Activated naive CD8-positive, alpha-beta T cell treated with anti-CD3 and anti-CD28 coated beads, Interleukin-2, amount 50 U/mL, for 24 hours (primary cell): ENCODE data around the gene SCNN1A.
"Not testable (repeated sequence)": the region's sequence is repeated elsewhere in the genome, so short reads cannot be mapped to it uniquely, and the experiment has no call there.

Source experiments
- ATAC-seq: fragments of 150-1000 bp; cut with Tn5 transposase; one replicate; pipeline ENCODE4 v1.10.0; 2021
- DNase-seq: peaks from one replicate; pipeline ENCODE4 v3.0.0; 2021
- H3K27ac Mint-ChIP-seq: one replicate; pipeline ENCODE4 v1.8.0; 2021; ENCODE audit warnings: mild to moderate bottlenecking, mixed read lengths
- H3K27me3 Mint-ChIP-seq: one replicate; pipeline ENCODE4 v1.8.0; 2021; ENCODE audit warnings: mixed read lengths
- H3K36me3 Mint-ChIP-seq: one replicate; pipeline ENCODE4 v1.8.0; 2021; ENCODE audit warnings: low read depth, mixed read lengths
- H3K4me1 Mint-ChIP-seq: one replicate; pipeline ENCODE4 v1.8.0; 2021; ENCODE audit warnings: mixed read lengths
- H3K4me3 Mint-ChIP-seq: one replicate; pipeline ENCODE4 v1.8.0; 2021; ENCODE audit warnings: mild to moderate bottlenecking, moderate library complexity, mixed read lengths
- H3K9me3 Mint-ChIP-seq: one replicate; pipeline ENCODE4 v1.8.0; 2021; ENCODE audit warnings: mixed read lengths

Gene SCNN1A

DNA sequence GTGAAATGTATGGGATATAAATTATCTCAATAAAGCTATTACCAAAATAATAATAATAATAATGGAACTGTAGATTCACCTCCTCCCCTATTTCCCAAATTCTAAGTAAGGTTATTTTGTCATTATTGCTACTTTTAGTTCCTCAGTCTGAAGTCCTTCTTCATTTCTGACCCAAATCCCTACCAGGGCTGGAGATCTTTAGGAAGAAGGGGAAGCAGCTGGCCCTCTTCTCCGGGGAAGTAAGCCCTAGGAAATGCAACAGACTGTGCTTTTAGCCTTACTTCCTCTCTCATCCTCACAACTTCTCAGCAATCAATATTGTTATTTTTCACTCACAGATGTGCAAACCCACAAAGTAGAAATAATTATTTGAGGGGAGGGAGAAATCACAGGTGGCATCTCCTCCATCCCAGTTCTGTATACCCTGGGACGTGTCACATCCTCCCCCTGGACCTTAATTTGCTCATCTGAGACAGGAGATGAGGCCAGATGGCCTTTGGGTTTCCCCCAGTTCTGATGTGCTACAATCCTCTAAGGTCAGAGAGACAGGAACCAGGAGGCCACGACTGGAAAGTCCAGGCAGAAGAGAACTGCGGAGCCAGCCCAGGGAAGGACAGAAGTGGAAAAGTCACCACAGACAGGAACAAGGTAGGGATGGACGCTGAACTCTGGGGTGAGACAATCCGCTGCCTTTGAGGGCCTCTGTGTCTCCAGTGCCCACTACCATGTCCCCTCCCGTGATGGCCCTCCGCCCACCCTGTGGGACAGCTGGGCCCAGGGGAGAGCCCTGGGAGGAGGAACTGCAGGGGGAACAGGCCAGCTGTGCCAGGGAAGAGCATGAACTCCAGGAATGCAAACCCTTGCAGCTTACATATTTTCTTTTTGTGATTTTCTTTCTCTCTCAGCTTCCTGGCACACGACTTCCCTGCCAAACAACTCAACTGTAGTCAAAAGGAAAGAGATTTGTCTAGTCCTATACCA lies 22.9 kb downstream of the SCNN1A start:
- peaks cover 8% of the 10 kb centered on the region for H3K4me1 Mint-ChIP-seq
- ATAC-seq: no peak

DNA sequence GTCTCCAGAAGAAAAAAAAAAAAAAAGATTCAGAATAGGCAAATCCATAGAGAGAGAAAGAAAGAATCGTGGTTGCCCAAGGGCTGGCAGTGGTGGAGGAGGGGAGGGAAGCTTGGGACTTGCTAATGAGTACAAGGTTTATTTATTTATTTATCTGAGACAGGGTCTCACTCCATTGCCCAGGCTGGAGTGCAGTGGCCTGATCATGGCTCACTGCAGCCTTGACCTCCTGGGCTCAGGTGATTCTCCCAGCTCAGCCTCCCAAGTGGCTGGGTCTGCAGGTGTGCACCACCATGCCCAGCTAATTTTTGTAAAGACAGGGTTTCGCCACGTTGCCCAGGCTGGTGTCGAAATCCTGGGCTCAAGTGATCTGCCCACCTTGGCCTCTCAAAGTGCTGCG lies 23.7 kb downstream of the SCNN1A start:
- Mint-ChIP-seq H3K9me3 (no peaks in the 10 kb centered on the region), H3K4me3 (no peak overlapping the region), H3K27me3 (no peaks in the 10 kb centered on the region), H3K4me1 (peaks cover 17% of the 10 kb centered on the region), H3K27ac (no peak overlapping the region), H3K36me3 (no peaks in the 10 kb centered on the region)
- ATAC-seq (no peak), DNase-seq (no peak)

More for the DNA sequence above, 22.9 kb downstream of the SCNN1A start:
- no peak overlapping the region for H3K27ac Mint-ChIP-seq
- H3K4me3 Mint-ChIP-seq: no peak overlapping the region
- no peak for DNase-seq
- H3K9me3 Mint-ChIP-seq: no peaks in the 10 kb centered on the region
- no peaks in the 10 kb centered on the region for H3K36me3 Mint-ChIP-seq
- no peaks in the 10 kb centered on the region for H3K27me3 Mint-ChIP-seq

DNA sequence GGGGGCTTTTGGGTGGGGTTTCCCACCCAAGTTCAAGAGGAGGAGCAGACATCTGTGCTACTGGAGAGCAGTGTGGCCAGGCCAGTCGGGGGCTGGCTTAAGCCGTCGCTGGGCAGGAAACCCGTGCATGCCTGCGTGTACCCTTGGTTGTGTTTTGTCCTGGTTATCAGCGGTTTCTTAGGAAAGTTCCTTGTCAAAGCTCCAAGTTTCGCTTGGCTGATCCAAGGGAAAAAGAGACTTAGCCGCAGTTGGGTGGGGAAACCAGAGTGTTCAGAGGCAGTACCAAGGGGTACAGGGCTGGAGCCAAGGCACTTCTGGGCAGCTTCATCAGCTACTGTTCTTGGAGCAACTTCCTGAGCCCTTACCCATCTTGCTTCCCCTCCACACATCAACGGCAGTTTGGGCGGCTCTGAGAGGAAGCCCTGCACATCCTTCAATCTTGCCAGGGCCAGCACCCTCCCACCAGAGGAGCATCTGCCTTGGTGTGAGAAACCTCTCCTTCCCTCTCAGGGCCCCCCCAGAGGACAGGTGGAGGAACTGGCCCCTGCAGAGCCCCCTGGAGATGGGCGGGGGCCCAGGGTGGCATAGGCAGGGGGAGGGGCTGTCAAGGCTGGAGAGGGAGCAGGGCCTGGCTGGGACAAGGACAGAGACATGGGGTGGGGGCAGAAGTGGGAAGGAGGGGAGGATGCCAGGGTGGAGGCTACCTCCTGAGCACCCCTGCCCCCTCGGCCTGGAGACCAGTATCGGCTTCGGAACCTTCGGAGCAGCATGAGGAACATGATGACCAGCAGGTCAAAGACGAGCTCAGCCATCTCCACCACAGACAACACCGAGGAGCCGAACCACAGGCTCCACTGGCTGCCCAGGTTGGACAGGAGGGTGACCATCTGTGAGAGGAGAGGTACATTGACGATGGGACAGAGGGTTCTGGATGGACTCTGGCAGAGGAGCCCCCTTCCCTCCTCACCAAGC lies 27.7 kb downstream of the SCNN1A start:
- no peak for ATAC-seq
- H3K27ac Mint-ChIP-seq: no peak overlapping the region

DNA sequence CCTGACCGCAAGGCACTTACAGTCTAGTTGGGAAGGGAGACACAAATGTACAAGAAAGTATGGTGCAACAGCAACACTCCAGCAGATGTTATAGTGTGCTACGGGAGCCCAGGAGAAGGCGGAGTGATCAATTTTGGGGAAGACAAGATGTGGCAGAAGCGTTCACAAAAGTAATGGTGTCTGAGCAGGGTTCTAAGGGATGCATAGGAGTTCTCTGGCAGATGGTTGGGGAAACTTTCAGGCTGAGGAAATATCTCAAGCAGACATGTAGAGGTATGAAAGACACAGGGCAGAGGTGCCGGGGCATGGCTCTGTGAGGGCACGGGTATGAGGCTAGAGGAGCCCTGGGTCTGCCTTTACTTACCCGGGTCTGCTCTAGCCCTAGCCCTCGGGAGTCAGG lies 28.4 kb downstream of the SCNN1A start:
- H3K36me3 Mint-ChIP-seq: no peaks in the 10 kb centered on the region
- no peak overlapping the region for H3K4me3 Mint-ChIP-seq
- ATAC-seq: no peak
- no peak overlapping the region for H3K27ac Mint-ChIP-seq
- no peaks in the 10 kb centered on the region for H3K9me3 Mint-ChIP-seq
- DNase-seq: no peak
- H3K27me3 Mint-ChIP-seq: no peaks in the 10 kb centered on the region
- H3K4me1 Mint-ChIP-seq: peaks cover 49% of the 10 kb centered on the region

More for the DNA sequence above, 27.7 kb downstream of the SCNN1A start:
- Mint-ChIP-seq H3K36me3 (no peaks in the 10 kb centered on the region), H3K4me1 (peaks cover 46% of the 10 kb centered on the region), H3K27me3 (no peaks in the 10 kb centered on the region), H3K9me3 (no peaks in the 10 kb centered on the region), H3K4me3 (no peak overlapping the region)
- no peak for DNase-seq

DNA sequence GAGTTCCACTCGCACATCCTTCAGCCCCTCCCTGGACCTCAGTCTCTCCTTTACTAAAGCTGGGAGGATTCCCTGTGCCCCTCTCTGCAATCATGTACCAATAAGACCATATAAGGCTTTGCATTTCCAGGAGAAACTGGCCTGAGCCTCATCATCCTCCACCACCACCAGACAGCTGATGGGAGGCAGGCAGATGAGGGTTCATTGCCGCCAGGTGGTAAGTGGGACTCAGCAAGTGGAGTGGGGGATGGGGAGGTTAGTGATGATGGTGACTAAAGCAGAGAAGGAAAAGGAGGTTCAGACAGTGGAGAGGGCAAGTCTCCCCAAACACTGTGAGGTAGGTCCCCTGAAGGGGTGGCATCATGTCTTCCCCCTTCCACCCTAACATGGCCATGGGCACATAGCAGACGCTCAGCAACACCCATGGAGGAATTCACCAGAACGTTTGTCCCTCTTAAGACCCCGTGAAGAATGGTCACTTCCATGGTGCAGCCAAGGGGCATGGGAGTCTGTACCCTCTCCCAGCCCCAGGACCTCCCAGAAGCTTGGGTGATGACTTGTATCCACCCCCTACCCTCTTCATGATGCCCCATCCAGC lies 29.0 kb downstream of the SCNN1A start:
- H3K4me3 Mint-ChIP-seq: no peak overlapping the region
- H3K4me1 Mint-ChIP-seq: peaks cover 51% of the 10 kb centered on the region
- H3K27ac Mint-ChIP-seq: peak overlapping the region; percentile 29
- H3K27me3 Mint-ChIP-seq: no peaks in the 10 kb centered on the region
- no peaks in the 10 kb centered on the region for H3K9me3 Mint-ChIP-seq
- ATAC-seq: no peak
- H3K36me3 Mint-ChIP-seq: no peaks in the 10 kb centered on the region
- no peak for DNase-seq

DNA sequence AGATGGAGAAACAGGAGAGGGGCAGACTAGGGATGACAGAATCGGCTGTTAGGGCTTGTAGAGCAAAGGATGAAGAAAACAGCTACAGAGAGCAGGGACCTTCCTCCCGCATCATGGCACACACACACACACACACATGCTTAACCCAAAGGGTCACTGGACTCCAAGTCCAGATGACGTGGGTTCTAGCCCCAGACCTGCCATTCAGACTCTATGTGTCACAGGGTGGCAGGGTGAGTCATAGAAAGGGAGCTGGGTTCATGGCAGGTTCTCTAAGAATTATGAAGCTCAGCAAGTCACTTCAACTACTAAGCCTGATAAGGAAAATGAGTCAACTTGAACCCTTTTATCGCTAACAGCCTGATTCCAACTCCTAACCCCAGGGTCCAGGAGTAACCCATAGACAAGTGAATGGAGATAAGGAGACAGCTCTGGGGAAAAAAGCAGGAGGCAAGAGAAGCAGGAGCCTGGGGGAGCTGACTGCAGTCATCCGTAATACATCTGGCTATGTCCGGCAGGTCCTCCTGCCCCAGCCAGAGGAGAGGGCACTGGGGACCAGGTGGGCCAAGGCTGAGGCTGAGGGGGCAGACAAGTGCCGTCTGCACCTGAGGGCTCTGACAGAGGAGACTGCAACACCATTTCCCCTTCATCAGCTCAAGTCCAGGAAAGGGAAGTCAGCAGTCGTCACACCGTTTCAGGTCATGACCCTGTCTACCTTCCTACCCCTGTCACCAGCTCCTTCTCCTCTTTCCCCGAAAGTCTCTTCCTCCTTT lies 29.9 kb downstream of the SCNN1A start:
- Mint-ChIP-seq H3K4me1 (peaks cover 51% of the 10 kb centered on the region), H3K27me3 (no peaks in the 10 kb centered on the region), H3K4me3 (no peak overlapping the region), H3K9me3 (no peaks in the 10 kb centered on the region), H3K27ac (peak overlapping the region; percentile 59), H3K36me3 (no peaks in the 10 kb centered on the region)
- ATAC-seq: peak; percentile 81
- peak; percentile 58 for DNase-seq

DNA sequence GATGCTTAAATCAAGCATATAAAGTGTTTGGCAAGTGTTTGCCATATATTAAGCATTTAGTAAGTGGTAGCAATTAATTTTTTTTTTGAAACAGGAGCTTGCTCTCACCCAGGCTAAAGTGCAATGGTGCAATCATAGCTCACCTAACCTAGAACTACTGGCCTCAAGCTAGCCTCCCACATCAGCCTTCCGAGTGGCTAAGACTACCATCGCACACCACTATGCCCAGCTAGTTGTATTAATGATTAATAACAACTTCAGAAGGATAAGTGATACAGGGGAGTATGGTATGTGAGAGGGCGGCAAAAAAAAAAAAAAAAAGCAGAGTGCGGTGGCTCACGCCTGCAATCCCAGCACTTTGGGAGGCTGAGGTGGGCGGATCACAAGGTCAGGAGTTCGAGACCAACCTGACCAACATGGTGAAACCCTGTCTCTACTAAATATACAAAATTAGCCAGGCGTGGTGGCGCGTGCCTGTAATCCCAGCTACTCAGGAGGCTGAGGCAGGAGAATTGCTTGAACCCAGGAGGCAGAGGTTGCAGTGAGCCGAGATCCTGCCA lies 31.2 kb downstream of the SCNN1A start:
- H3K4me3 Mint-ChIP-seq, DNase-seq, H3K9me3 Mint-ChIP-seq, H3K27ac Mint-ChIP-seq, H3K27me3 Mint-ChIP-seq, ATAC-seq, H3K36me3 Mint-ChIP-seq: not testable (repeated sequence)
- peaks cover 51% of the 10 kb centered on the region for H3K4me1 Mint-ChIP-seq

DNA sequence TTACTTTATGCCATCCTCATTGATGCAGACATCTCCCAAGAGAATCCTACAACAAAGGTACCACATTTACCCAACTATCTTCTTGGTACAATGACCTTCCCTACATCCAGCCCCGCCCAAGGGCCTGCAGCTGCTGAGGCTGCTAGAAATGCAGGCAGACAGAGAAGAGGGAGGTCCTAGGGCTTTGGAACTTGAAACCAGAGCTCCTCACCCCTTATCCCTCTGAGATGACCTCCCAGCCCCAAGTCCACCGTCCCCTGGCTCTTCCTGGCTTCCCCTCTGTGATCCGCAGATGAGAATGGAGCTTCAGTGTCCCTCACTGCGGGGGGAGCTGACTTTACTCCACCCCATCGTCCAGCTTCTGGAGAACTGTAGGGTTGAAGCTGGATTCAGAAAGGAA lies 31.8 kb downstream of the SCNN1A start:
- H3K36me3 Mint-ChIP-seq: no peaks in the 10 kb centered on the region
- H3K27me3 Mint-ChIP-seq: no peaks in the 10 kb centered on the region
- no peaks in the 10 kb centered on the region for H3K9me3 Mint-ChIP-seq
- no peak for DNase-seq
- peaks cover 51% of the 10 kb centered on the region for H3K4me1 Mint-ChIP-seq
- no peak for ATAC-seq
- H3K4me3 Mint-ChIP-seq: no peak overlapping the region
- no peak overlapping the region for H3K27ac Mint-ChIP-seq

DNA sequence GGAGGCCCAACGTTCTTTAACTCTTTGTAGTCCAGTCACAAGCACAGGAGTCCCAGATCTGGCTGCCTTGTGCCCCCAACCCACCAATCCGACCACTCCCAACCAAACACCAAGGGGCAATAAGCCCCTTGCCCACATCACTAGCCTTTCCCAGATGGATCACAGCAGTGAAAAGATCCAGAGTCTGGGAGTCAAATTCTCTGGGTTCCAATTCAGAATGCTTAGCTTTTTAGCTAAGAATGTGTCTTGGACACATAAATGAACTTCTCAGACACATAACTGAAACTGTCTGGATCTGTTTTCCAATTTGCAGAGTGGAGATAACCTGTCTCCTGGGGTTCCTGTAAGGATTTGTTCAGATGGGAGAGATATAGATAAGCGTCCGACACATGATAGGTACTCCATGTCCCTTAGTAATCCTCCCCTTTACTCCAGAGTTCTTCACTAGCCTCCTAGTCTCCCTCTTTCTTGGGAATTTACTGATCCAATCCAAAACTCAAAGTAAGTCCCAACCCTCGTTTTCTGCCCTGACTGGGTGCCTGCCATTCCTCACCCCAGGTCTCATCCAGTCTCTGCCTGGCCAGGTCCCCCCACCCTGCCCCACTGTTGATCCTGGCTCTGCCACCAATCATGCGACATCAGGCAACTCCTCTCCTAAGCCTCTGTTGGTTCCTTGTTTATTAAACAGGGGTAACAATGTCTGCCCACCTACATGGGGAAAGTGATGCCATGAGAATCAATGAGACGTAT lies 33.0 kb downstream of the SCNN1A start:
- ATAC-seq: no peak
- DNase-seq: no peak
- Mint-ChIP-seq H3K27ac (no peak overlapping the region), H3K9me3 (no peaks in the 10 kb centered on the region), H3K27me3 (no peaks in the 10 kb centered on the region), H3K4me3 (no peak overlapping the region), H3K36me3 (no peaks in the 10 kb centered on the region), H3K4me1 (peaks cover 47% of the 10 kb centered on the region)

DNA sequence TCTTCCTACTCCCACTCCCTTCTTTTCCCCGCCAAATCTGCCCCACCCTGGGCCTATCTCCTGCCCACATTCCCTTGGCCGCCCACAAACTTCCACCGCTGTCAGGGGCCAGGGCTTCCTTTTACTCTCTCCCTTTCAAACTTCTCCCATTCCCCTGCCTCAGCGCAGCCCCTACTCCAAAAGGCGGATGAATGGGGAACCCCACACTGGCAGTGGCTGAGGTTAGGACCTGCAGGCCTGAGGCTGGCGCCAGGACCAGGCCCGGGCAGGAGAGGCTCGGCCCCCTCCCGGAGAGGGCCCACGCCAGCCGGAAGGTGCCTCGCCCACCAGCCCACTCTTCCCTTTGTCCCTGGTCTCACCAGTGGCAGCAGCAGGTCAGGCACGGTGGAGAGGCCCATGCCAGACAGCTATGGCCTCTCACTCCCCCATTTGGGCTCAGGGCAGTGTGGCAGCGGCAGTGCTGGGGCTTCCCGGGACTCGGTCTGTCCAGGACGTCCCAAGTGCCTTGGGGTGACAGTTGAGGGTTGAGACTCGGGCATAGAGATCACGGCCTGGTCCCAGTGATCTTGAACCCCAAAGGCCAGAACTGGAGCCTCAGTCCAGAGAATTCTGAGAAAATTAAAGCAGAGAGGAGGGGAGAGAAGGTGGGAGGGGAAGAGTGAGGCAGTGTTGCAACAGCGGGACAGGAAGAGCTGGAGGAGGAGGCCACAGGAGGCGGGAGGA lies 33.8 kb downstream of the SCNN1A start, which contains the start of gene TNFRSF1A:
Gene TNFRSF1A, minus strand, starts transcription at position 660 of the 723 bp plus-strand sequence. Its CDS starts 262 bp downstream, at position 398.
- Mint-ChIP-seq H3K36me3 (no peaks in the 10 kb centered on the region), H3K27me3 (no peaks in the 10 kb centered on the region), H3K4me1 (peaks cover 40% of the 10 kb centered on the region), H3K4me3 (no peak within 1 kb of the TSS), H3K9me3 (no peaks in the 10 kb centered on the region), H3K27ac (no peak within 1 kb of the TSS)
- peak; percentile 35 for ATAC-seq
- DNase-seq: peak; percentile 57

DNA sequence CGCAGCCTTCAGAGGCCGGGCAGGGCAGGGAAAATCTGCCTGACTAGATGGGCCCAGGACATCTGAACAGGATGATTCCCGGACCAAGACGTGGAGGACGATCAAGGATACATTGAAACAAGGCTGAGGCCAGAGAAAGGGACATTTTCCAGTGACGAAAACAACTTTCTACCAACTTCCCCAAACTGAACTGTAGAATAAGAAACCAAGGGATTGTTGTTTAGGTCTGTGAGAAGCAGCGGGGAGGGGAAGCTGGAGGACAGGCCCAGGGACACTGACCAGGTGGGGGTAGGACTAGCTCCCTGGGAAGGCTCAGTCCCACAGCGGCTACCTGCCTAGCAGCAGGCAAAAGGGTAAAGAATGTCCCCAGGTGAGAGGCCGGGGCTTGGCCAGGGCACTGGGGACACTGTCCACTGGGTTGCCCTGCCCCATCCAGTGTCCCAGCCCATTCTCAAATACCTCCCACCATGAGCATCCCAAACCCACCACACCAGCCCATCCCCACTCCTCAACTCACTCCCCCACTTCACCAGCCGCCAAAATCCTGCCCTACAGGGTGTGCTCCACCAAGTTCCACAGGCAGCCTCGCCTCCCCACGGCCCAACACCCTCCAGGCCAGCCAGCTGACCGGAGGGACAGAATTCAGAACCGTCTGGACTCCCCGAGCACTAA lies 34.5 kb downstream of the SCNN1A start:
- Mint-ChIP-seq H3K4me1 (peaks cover 35% of the 10 kb centered on the region), H3K4me3 (no peak overlapping the region), H3K27me3 (no peaks in the 10 kb centered on the region), H3K27ac (no peak overlapping the region), H3K36me3 (no peaks in the 10 kb centered on the region), H3K9me3 (no peaks in the 10 kb centered on the region)
- no peak for DNase-seq
- no peak for ATAC-seq

DNA sequence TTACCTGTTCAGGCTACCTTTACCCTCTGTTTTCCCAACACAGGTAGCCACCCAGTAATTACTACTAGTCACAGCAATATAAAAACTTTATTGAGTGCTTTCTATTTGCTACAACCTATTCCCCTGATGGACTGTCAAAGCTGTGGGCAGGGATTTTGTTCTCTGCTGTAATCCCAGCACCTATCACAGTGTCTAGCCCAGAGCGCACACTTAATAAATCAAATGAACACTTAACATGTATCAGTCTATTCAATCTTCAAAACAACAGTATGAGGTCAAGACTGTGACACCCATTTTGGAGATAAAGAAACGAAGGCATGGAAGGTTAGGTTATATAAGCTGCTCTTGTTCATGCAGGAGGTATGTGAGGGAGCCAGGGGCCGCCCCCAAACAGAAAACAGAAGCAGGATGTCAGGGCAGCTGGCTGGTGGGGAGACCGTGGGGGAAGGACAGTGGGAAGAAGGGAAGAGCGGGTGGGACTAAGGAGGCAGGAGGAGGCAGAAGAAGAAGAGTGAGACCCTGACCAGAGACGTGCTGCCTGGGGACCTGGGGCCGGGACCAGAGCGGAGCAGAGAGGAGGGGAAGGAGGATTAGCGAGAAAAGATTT lies 35.2 kb downstream of the SCNN1A start:
- Mint-ChIP-seq H3K9me3 (no peaks in the 10 kb centered on the region), H3K36me3 (peaks cover 3% of the 10 kb centered on the region), H3K4me3 (no peak overlapping the region), H3K4me1 (peaks cover 27% of the 10 kb centered on the region), H3K27me3 (no peaks in the 10 kb centered on the region), H3K27ac (no peak overlapping the region)
- ATAC-seq (no peak), DNase-seq (no peak)
